Umbilical cord (tissue), 2 donors: Measurements from ENCODE around the gene CACNA1S. TPM values are rescaled to one million over a fixed set of nuclear protein-coding genes. Genes with fewer than 3 reads are reported as not detected.

Source experiments
- DNase-seq: peaks from one replicate; pipeline ENCODE4 v3.0.0-alpha.2; 2015; ENCODE audit warnings: low spot score
- total RNA-seq: library from RNA; depleted of rRNA; stranded (reverse); fragments of >200 nt; gene quantifications from one replicate; pipeline ENCODE4 v1.2.3, GENCODE V29; 2014; ENCODE audit warnings: low replicate concordance; ENCODE audit not compliant: insufficient read depth

Gene CACNA1S
- total RNA-seq, 1 donor from 2014 or later: 0.96 TPM

DNA sequence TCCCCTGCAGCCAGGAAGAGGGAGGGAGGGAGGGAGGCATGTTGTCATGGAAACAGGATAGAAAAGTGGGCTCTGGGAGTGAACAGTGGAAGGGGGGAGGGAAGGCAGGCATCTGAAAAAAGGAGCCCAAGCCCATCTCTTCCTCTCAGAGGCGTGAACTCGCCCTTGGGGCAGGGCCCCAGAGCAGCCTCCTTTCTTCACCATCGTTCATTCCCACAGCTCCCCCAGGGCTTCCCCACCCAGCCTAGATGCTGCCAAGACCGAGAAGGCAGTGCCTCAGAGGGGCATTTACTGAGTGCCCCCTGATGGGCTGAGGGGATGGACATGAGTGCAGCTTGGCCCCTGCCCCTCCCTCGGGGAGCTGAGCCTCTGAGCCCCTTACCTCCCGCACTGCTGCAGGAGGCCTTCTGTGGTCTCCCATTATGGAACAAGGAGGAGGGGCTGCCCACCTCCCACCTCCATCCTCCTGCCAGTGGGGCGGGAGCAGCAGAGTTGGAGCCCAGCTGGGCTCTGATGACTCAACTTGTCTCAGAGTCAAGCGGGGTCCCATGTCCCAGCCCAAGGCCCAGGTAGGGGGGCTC is 49.6 kb downstream of the CACNA1S start:
- no peak for DNase-seq

DNA sequence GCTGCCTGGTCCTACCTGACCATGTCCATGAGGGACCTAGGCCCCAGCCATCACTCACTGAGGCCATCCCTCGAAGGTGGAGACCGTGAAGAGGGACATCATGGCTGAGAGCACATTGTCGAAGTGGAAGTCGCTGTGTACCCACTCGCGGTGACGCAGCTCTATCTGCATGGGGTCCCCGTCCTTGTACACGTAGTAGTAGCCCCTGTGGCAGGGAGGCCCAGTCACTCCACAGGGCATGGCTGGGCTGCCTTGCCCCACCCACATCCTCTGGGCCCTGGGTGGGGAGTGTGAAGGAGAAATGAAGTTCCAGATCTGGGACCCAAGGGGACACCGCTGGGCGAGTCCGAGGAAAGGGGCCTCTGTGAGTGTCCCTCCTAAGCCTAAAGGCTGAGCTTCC is 50.3 kb downstream of the CACNA1S start:
- DNase-seq: no peak

DNA sequence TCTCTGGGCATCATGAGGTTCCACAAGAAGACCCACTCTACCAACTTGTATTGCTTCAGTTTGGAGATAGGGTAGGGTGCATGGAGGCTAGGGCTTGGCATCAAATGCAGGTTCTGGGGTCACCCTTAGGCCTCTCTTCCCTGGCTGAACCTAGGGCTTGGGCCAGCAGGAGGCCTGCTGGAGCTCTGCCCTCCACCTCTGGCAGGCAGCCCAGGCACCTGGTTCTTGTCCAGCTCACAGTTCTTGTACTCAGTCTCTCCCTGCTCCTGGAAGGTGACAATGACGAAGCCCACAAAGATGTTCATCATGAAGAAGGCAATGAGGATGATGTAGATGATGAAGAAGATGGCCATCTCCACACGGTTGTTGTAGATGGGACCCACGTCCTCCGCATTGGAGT is 51.2 kb downstream of the CACNA1S start:
- no peak for DNase-seq

DNA sequence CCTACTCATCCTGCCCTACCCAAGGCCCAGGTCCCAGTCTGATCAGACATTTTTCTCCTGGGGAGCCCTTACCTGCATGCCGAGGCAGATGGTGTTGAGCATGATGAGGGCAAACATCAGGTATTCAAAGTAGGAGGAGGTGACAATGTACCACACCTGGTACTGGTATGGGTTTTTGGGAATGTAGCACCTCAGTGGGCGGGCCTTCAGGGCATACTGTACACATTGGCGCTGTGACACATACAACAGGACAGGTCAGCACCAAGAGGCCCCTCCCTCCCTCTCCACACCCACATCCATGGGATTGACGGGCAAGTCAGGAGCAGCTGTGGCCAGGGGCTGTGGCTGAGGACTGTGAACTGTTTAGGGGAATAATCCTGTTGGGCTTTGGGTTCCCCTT is 51.6 kb downstream of the CACNA1S start:
- DNase-seq: no peak

DNA sequence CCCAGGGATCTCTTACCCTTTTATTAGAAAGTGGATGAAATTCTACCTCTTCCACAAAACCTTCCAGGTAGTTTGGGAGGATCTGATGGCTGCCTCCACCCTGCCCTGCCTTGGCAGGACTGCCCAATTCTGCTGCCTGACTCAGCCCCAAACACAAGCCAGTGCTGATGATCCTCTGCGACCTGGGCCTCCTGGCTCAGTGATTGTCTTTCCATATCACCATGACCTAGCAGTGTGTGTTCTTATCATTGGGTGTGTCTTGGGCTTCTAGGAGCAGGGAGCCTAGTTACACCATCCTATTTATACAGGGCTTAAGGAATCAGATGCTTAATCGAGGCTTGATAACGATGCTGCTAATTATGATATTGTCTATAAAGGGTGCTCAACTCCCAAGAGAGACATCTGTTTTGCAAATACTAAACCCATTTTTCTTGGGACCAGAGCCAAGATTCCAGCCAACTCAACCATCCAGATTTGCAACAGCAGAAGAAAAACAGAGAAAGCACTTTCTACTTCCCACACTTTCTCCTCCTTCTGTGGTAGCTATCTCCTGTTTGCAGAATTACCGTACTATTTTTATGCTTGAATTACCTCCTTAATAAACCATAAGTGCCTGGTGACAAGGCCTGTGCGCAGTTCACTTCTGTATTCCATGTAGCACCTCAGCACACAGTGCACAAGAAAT is 52.2 kb downstream of the CACNA1S start:
- DNase-seq: peak; percentile 74

DNA sequence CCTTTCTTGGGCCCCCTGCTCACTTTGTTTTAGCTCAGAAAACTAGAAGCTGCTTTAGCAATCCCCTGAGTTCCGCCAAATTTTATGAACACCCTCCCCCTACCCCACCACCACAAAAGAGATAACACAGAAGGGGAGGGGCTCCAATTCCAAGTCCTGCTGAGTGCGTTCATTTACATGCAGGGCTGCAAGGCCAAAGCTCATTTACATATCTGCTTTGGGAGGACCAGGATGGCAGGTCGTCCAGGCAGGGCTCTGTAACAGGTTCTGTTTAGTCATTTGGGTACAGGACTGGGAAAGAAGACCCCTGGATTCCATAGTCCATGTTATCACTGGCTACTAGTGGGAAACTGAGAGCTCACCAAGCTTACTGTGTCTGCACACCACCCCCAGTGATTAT is 52.8 kb downstream of the CACNA1S start:
- no peak for DNase-seq

DNA sequence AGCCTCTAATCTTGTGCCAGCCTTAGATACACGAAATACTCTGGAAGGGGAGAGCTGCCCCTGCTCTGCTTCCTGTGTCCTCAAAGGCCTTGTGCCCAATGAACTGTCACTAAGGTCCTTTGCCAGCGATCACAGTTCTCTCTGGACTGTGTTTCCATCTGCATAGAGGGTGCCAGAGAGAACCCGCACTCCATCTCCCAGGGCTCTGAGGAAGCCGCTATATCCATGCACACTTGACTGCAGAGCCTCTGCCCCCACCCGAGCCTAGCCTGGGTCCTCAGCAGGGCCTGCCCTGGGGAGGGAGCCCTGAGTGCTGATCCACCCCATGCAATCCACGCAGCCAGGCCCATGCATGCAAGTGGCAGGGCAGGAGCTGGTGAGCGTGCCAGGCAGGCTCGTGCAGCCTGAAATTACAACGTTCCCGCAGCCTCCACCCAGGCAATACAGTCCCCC is 58.1 kb downstream of the CACNA1S start:
- peak; percentile 23 for DNase-seq

DNA sequence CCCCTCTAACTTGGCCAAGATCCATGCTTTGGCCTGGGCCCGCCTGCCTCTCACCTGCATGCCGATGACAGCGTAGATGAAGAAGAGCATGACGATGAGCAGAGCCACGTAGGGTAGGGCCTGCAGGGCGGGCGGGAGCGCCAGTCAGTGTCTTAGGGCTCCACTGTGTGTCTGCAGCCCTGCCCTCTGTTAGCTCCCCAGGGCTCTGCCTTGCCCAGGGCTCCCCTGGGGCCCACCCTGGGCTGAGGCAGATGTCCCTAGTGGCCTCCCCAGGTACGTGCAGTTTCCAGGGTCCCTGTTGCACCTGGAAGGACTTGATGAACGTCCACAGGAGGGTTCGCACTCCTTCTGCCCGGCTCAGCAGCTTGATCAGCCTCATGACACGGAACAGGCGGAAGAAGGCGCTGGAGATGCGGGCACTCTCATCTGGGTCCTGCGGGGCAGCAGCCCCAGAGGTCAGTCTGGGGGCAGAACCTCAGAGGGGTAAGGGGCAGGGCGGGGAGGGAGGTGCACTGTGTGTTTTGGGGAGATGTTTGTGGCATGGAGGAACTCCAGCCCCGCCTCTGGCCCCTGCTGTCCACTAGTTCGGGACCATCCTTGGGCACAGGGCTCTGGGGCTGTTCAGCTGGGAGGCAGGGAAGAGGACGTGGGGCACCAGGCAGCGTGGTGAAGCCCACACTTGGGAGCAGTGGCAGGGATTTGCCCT is 58.9 kb downstream of the CACNA1S start:
- DNase-seq: no peak

DNA sequence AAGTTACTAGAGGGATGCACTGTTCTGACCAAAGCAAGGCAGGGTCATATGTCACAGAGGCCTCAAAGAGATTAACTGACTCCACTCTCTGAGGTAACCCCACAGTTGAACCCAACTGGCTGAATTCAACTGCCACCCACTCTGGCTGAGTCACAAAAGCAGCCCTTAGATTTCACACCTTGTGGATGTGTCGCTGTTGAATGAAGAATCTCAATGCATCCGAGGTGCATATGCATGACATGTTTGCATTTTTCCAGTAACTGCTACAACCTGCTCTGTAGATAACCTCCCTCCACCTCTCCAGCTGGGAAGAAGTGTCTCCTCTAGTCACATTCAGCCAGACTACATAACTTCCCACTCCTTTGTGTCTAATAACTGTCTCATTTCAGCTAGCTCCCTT is 60.8 kb downstream of the CACNA1S start:
- no peak for DNase-seq

DNA sequence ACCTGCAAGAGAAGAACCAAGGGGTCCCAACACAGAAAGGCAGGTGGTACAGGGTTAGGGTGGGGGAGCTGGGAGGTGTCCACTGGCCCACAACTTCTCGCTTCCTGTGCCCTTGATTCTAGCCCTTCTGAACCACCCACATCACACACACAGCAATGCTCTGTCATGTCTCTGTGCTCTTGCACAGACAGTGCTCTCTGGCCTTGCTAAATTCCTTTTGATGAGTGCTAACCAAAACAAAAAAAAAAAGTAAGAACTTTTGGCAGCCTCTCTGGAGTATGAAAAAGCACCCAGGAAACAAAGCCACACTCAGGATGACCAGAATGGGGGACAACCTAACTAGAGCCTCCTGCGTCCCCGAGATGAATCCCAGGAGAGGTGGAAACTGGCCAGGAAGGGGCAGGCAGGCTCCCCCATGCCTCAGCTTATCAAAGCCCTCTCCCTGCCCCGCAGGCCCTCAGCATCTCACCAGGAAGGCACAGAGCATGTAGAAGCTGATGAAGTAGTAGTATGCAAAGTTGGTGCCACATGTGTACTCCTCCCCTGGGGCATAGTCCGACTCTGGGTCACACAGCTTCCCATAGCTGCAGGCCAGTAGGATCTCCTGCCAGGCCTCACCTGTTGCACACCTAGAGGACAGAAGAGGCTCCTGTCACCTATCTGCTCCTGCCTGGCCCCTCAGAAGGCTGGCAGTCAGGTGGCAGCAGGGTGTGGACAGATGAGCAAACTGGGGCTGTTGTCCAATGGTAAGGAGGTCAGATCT is 61.5 kb downstream of the CACNA1S start:
- no peak for DNase-seq

DNA sequence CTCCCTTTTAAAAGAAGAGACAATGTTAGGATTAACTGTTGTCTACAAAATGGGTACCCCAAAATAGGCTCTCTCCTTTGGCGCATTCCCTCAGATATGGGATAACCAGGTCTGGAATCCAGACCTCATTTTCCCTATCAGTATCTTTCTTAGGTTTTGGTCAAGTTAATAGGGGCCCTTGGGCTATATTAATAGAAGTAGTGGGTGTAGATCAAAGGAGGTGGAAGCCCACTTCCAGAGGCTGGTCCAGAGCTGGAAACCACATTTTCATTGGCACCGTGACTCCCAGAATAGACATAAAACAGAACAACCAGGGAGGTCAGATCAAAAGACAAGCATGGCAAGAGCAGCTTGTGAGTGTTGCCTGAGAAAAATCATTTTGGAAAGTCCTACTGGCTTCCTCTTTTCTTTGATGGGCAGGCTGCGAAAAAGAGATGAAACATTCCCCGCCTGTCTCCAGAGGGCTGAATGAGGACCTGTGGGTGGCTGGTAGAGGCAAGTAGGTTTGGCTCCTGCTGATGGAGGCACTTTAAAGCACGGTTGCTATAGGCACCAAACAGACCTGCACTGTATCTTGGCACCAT is 62.9 kb downstream of the CACNA1S start:
- DNase-seq: no peak

DNA sequence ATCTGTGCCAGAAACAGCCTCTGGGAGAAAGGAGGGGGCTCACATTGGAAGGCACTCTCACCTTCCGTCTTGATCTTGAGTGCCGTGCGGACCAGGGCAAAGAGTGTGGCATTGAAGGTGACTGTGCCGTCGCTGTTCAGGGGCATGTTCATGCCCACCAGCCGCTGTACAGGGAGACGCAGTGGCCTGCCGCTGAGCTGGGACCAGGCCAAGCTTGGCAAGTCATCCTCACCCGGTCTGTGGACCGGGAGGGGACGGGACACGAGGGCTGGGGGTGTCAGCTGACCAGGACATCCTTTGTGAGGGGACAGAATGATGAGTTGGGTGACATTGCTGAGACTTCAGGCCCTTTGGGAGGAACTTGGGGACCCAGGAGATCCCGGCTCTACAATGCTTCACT is 63.7 kb downstream of the CACNA1S start:
- DNase-seq: no peak

DNA sequence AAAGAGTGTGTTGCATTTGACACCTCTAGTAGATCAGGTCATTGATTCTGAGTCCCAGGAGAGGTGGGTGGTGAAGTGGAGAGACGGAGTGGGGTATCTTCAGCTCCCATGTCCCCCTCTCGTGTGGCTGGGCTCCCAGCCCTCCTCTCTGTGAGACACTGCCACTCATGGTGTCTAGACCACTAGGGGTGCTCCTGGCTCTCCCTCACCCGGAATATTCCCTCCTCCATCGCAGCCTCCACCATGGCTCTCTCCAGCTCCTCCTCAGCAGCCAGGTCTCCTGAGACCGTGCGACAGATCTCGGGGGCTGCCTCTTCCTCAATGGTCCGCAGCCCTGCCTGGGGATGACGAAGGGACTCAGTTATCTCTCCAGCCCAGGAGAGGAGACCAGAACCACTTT is 68.1 kb downstream of the CACNA1S start:
- no peak for DNase-seq

DNA sequence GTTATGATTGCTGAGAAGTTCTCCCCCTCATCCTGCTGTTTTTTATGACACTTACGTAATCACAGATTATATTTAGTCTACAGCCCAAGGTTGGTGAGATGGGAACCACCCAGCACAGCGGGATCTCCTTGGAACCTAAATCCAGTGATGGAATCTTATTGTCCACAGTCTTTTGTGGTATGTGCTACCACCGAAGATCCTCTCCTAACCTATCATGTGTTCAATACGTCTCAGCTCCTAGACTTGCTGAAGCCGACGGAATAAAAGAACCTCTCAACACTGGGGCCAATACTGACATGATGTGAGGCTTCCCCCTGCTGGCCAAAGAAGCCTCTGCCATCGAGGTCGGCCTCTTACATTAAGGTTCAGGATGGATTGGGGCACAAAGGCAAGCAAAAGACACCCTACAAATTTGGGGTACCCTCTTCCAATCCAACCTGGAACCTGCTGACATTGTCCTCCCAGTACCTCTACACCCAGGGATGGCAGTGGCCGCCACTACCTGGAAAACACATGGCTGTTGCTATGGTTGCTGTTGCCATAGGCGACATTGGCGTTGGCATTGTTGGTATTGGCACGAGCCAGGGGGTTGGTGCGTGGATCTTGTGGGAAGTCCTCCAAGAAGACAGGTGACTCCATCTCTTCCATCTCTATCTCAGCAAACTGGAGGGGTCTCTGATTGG is 69.3 kb downstream of the CACNA1S start:
- peak; percentile 78 for DNase-seq

DNA sequence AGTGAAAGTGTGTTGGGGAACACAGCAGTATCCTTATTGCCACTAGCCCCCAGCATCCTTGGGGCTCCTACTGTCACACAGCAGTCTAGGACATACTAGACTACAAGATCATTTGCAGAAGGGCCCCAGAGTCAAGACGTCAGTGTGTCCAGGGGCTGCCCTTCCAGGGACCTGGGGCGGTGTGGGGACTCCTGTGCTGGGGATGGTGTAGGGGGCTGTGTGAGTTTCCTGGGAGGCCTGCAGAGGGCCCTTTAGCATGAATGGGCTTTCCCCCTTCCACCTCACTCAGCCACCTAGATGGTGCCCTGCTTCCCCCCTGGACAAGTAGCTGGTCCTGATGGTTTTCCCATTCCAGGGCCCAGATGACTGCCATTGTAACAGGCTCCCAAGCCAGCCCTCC is 71.2 kb downstream of the CACNA1S start:
- DNase-seq: no peak

DNA sequence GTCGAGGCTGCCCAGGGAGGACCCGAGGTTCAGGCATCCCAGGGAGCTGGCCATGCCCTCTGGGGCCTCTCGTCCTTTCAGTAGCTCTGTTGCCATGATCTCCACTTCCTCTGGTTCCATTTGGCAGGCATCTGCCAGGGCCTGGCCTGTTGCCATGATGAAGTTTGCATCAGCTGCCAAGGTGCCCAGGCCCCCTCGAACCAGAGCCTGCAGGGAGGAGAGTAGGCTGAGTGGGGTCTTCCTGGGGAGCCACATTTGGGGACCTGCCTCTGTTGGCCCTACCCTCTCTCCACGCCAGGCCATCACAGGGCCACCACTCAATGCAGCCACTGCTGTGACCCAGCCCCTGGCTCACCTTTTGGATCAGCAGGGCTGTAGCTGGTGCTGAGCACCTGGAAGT is 72.3 kb downstream of the CACNA1S start:
- DNase-seq: no peak

DNA sequence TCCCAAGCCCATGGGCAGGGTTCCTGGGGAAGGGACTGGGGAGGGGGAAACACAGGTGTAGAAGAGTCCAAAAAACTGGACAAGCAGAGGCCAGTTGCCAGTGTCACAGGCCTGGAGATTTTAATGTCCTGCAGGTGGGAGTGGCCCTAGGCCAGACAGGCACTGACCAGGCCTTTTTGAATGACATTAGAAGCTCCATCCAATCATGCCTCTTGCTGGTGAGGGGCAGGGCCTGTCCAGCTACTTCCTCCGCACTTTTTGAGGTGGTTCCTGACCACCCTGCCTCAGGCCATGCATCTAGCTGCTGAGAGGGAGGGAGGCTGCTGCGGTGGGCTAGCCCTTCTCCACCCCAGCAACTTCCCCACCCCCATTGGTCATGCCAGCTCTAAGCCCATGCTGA is 72.8 kb downstream of the CACNA1S start:
- DNase-seq: no peak

DNA sequence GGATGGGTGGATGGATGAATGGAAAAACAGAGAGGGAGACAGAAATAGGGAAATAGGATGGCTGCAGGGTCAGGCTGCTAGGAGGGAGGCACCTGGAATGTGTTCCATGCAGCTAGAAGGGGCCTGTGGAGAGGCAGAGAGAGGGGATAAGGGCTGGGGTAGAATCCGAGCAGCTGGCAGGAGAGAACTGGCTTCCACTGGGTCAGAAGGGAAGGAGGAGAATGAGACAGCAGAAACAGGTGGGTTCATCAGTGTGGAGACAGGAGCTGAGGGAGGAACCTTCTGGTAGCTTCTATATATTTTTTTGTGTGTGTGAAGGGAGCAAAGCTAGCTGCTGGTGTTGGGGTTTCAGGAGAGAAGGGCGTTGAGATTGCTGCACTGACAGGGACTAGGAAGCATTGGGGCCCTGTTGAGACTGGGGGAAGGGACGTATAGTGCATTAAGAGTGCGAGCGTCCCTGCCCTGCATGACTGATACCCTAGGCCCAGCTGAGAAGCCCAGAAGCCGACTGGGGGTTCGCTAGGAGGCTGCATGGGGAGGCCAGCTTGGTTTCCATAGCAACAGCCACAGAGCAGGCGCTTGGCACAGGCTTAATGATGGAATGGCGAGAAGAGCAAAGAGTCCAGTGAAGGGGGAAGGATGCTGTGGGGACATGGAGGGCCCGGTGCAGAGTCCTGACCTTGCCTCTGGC is 73.9 kb downstream of the CACNA1S start:
- DNase-seq: no peak

DNA sequence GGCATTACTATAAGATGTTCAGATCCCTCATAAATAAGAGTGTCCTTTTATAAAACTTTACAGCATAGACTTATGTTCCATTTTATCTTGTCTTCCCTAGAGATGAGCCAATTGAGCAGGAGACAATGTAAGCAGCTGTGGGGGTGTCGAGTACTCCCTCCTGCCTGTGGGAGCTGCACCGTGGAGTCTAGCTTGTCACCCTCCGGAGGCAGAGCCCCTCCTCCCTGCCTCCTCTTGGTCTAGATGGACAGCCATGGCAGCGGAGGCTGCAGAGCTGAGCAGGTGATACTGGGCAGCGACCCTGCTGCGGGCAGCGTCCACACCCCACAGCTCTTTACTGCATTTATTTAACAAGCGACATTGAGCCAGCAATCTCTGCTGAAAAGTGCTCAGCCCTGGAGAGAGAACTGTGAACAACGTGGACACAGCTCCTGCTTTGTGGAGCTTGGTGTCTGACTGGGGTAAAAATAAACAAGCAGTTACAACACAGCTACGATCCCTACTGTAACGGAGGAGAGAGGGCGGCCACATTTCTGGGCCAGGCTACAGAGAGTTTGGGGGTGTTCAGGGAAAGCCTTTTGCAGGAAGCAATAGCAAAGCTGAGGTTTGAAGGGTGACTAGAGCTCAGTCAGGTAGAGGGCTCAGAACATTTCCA is 75.9 kb downstream of the CACNA1S start:
- DNase-seq: no peak

DNA sequence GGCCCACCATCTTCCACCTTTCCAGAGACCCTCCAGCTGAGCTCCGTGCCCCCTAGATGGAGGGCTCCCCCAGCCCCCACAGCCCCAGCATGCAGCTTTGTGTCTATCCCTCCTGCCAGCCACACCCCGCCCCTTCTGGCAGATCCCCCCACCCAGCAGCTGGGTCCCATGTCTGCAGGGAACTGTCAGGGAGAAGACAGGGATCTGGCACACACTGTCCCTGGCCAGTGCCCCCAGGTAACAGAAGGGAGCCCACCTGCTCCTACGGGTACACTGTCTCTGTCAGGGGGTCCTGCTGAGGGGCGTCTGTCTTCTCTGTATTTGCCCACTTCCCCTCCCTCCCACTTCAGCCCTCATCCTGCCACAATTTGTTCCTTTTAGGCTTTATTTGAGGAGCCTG is 77.6 kb downstream of the CACNA1S start:
- DNase-seq: no peak
